ENCODE measurements around the gene DAPK3. TPM values are rescaled to one million over a fixed set of nuclear protein-coding genes. Genes with fewer than 3 reads are reported as not detected.
A peak's percentile ranks its signal among the peaks of the same experiment; 100 is the strongest.

The DAPK3 gene
- polyA plus RNA-seq, 6 donors from 2014 or later = 9.4 to 30.8 (median 20.2) TPM

GRCh38 chr19:3987619-3988371 is 16.9 kb upstream of the DAPK3 start:
- peak; percentile 22 to 26 for ATAC-seq (ENCODE audit: low read depth in 2 of 2)

GRCh38 chr19:3986260-3987041 is 15.6 kb upstream of the DAPK3 start:
- Mint-ChIP-seq H3K36me3 (peaks cover 5 to 8% of the 10 kb centered on the region in 2 donors), H3K4me1 (peaks cover 38 to 64% (median 53%) of the 10 kb centered on the region in 3 donors), H3K4me3 (peak overlapping the region; percentile 83 to 99 (median 98)), H3K27me3 (no peaks in the 10 kb centered on the region), H3K9me3 (peaks cover 0 to 2% (median 0%) of the 10 kb centered on the region in 7 donors), H3K27ac (peak overlapping the region; percentile 96 to 99 (median 98))
- peak; percentile 35 to 37 for ATAC-seq (ENCODE audit: low read depth in 2 of 2)
- peak; percentile 77 for DNase-seq

More at GRCh38 chr19:3987619-3988371, 16.9 kb upstream of the DAPK3 start:
- Mint-ChIP-seq H3K27me3 (no peaks in the 10 kb centered on the region), H3K9me3 (peaks cover 0 to 2% (median 0%) of the 10 kb centered on the region in 7 donors), H3K36me3 (peaks cover 5 to 8% of the 10 kb centered on the region in 2 donors), H3K4me3 (peak overlapping the region; percentile 79 to 99 (median 97)), H3K27ac (peak overlapping the region; percentile 92 to 97 (median 95)), H3K4me1 (peaks cover 37 to 60% (median 50%) of the 10 kb centered on the region in 3 donors)
- peak; percentile 87 for DNase-seq

- Mint-ChIP-seq H3K9me3 (peaks cover 0 to 2% (median 0%) of the 10 kb centered on the region in 7 donors), H3K36me3 (peaks cover 5 to 8% of the 10 kb centered on the region in 2 donors), H3K4me1 (peaks cover 40 to 65% (median 49%) of the 10 kb centered on the region in 3 donors), H3K27me3 (no peaks in the 10 kb centered on the region), H3K4me3 (peak overlapping the region; percentile 83 to 99 (median 98)), H3K27ac (peak overlapping the region; percentile 96 to 99 (median 98))
- ATAC-seq (ENCODE audit: low read depth in 2 of 2) = no peak
- DNase-seq = no peak
Observed at GRCh38 chr19:3985643-3986259, 14.9 kb upstream of the DAPK3 start.

- peaks cover 5 to 8% of the 10 kb centered on the region in 2 donors for H3K36me3 Mint-ChIP-seq
- peaks cover 35 to 65% (median 47%) of the 10 kb centered on the region in 3 donors for H3K4me1 Mint-ChIP-seq
- H3K4me3 Mint-ChIP-seq = peak within 1 kb of the TSS; percentile 83 to 99 (median 98)
- H3K9me3 Mint-ChIP-seq = peaks cover 0 to 2% (median 0%) of the 10 kb centered on the region in 7 donors
- no peaks in the 10 kb centered on the region for H3K27me3 Mint-ChIP-seq
- ATAC-seq (ENCODE audit: low read depth in 2 of 2) (peak; percentile 58 to 59), DNase-seq (peak; percentile 91)
- peak within 1 kb of the TSS; percentile 96 to 99 (median 98) for H3K27ac Mint-ChIP-seq
Observed at GRCh38 chr19:3984908-3985642, 14.2 kb upstream of the DAPK3 start, which contains the start of gene EEF2. EEF2 (minus strand) TSS chr19:3985463; CDS start chr19:3985380, 83 bp downstream.

GRCh38 chr19:3984584-3984907 is 13.6 kb upstream of the DAPK3 start:
- H3K9me3 Mint-ChIP-seq = peaks cover 0 to 2% (median 0%) of the 10 kb centered on the region in 7 donors
- peaks cover 33 to 64% (median 51%) of the 10 kb centered on the region in 3 donors for H3K4me1 Mint-ChIP-seq
- ATAC-seq (ENCODE audit: low read depth in 2 of 2) (no peak), DNase-seq (no peak)
- H3K27me3 Mint-ChIP-seq = no peaks in the 10 kb centered on the region
- H3K27ac Mint-ChIP-seq = peak overlapping the region; percentile 96 to 99 (median 98)
- peaks cover 5 to 8% of the 10 kb centered on the region in 2 donors for H3K36me3 Mint-ChIP-seq
- H3K4me3 Mint-ChIP-seq = peak overlapping the region; percentile 83 to 99 (median 98)

- Mint-ChIP-seq H3K9me3 (peaks cover 0 to 2% (median 0%) of the 10 kb centered on the region in 7 donors), H3K27me3 (no peaks in the 10 kb centered on the region), H3K36me3 (peaks cover 5 to 8% of the 10 kb centered on the region in 2 donors), H3K27ac (peak overlapping the region; percentile 96 to 99 (median 98)), H3K4me1 (peaks cover 33 to 63% (median 55%) of the 10 kb centered on the region in 3 donors), H3K4me3 (peak overlapping the region; percentile 83 to 99 (median 98))
- DNase-seq = no peak
- no peak for ATAC-seq (ENCODE audit: low read depth in 2 of 2)
Observed at GRCh38 chr19:3983936-3984583, 13.2 kb upstream of the DAPK3 start.

- peaks cover 33 to 63% (median 57%) of the 10 kb centered on the region in 3 donors for H3K4me1 Mint-ChIP-seq
- peaks cover 0 to 2% (median 0%) of the 10 kb centered on the region in 7 donors for H3K9me3 Mint-ChIP-seq
- peaks cover 5 to 8% of the 10 kb centered on the region in 2 donors for H3K36me3 Mint-ChIP-seq
- H3K4me3 Mint-ChIP-seq = peak overlapping the region; percentile 80 to 99 (median 98)
- ATAC-seq (ENCODE audit: low read depth in 2 of 2) = no peak
- no peak for DNase-seq
- peak overlapping the region; percentile 49 to 99 (median 98) for H3K27ac Mint-ChIP-seq
- H3K27me3 Mint-ChIP-seq = no peaks in the 10 kb centered on the region
Observed at GRCh38 chr19:3983542-3983914, 12.6 kb upstream of the DAPK3 start.

GRCh38 chr19:3982701-3983541 is 12.0 kb upstream of the DAPK3 start:
- Mint-ChIP-seq H3K4me1 (peaks cover 36 to 61% (median 56%) of the 10 kb centered on the region in 3 donors), H3K9me3 (peaks cover 0 to 2% (median 0%) of the 10 kb centered on the region in 7 donors), H3K36me3 (peaks cover 5 to 11% of the 10 kb centered on the region in 2 donors), H3K27me3 (no peaks in the 10 kb centered on the region), H3K27ac (peak overlapping the region; percentile 49 to 98 (median 85)), H3K4me3 (peak overlapping the region; percentile 80 to 99 (median 98))
- ATAC-seq (ENCODE audit: low read depth in 2 of 2) (no peak), DNase-seq (no peak)

GRCh38 chr19:3981736-3982681 is 11.1 kb upstream of the DAPK3 start:
- H3K27me3 Mint-ChIP-seq = no peaks in the 10 kb centered on the region

GRCh38 chr19:3981373-3981735 is 10.5 kb upstream of the DAPK3 start:
- peak overlapping the region in 2 of 6 donors; percentile 47 to 75 for H3K27ac Mint-ChIP-seq
- H3K27me3 Mint-ChIP-seq = no peaks in the 10 kb centered on the region
- peaks cover 31 to 48% (median 42%) of the 10 kb centered on the region in 3 donors for H3K4me1 Mint-ChIP-seq
- peaks cover 0 to 2% (median 0%) of the 10 kb centered on the region in 7 donors for H3K9me3 Mint-ChIP-seq
- peaks cover 5 to 13% of the 10 kb centered on the region in 2 donors for H3K36me3 Mint-ChIP-seq
- ATAC-seq (ENCODE audit: low read depth in 2 of 2) (no peak), DNase-seq (no peak)
- peak overlapping the region in 3 of 8 donors; percentile 29 to 59 (median 52) for H3K4me3 Mint-ChIP-seq

More at GRCh38 chr19:3981736-3982681, 11.1 kb upstream of the DAPK3 start:
- Mint-ChIP-seq H3K9me3 (peaks cover 0 to 2% (median 0%) of the 10 kb centered on the region in 7 donors), H3K36me3 (peaks cover 5 to 13% of the 10 kb centered on the region in 2 donors), H3K4me3 (peak overlapping the region in 5 of 8 donors; percentile 57 to 99 (median 80)), H3K27ac (peak overlapping the region in 1 of 6 donors; percentile 97), H3K4me1 (peaks cover 36 to 53% (median 49%) of the 10 kb centered on the region in 3 donors)
- ATAC-seq (ENCODE audit: low read depth in 2 of 2) = no peak
- DNase-seq = no peak
